TTC549 (cell line): ENCODE results near the gene TANGO2.

Experiments
- FAIRE-seq: peaks from 2 replicates; lab custom pipeline; 2012; peaks lifted over from hg19 to GRCh38; lab: Jason Lieb, UNC

TANGO2 gene

GRCh38 chr22:19996694-19997384, 24.1 kb upstream of the TANGO2 start:
- FAIRE-seq, result no peak

GRCh38 chr22:19997561-19998231, 23.2 kb upstream of the TANGO2 start:
- FAIRE-seq, result no peak

- FAIRE-seq, result no peak
Measured at GRCh38 chr22:19998232-19998951, 22.5 kb upstream of the TANGO2 start.

GRCh38 chr22:19998991-19999820, 21.7 kb upstream of the TANGO2 start:
- no peak for FAIRE-seq

GRCh38 chr22:20000246-20001081, 20.4 kb upstream of the TANGO2 start:
- FAIRE-seq, result no peak

- no peak for FAIRE-seq
Measured at GRCh38 chr22:20001082-20001638, 19.8 kb upstream of the TANGO2 start.

GRCh38 chr22:20002128-20002527, 18.8 kb upstream of the TANGO2 start:
- no peak for FAIRE-seq

- FAIRE-seq, result no peak
Measured at GRCh38 chr22:20002636-20003035, 18.3 kb upstream of the TANGO2 start.

GRCh38 chr22:20003304-20003703, 17.6 kb upstream of the TANGO2 start:
- FAIRE-seq, result no peak

- no peak for FAIRE-seq
Measured at GRCh38 chr22:20004464-20004863, 16.4 kb upstream of the TANGO2 start.

- FAIRE-seq, result no peak
Measured at GRCh38 chr22:20008221-20008995, 12.5 kb upstream of the TANGO2 start.

GRCh38 chr22:20009018-20009491, 11.9 kb upstream of the TANGO2 start:
- FAIRE-seq, result no peak

GRCh38 chr22:20009582-20010306, 11.2 kb upstream of the TANGO2 start:
- FAIRE-seq, result no peak

GRCh38 chr22:20010307-20011122, 10.4 kb upstream of the TANGO2 start:
- no peak for FAIRE-seq

- FAIRE-seq, result no peak
Measured at GRCh38 chr22:20011123-20011992, 9.6 kb upstream of the TANGO2 start.

GRCh38 chr22:20011993-20012740, 8.7 kb upstream of the TANGO2 start:
- no peak for FAIRE-seq
